OCI-LY7 (cell line): ENCODE measurements around the gene PARD6G.

Experiments
- CTCF ChIP-seq: fragments of 200-600 bp; sonication (generic); conservative IDR thresholded peaks from 2 replicates; pipeline ENCODE4 v1.5.1; 2014; ENCODE audit warnings: mild to moderate bottlenecking, antibody characterized with exemption, low read length, moderate library complexity, mixed read lengths
- EZH2phosphoT487 ChIP-seq: fragments of 200-600 bp; sonication (generic); IDR thresholded peaks from 2 replicates; pipeline ENCODE4 v1.6.1; 2018; ENCODE audit warnings: low read depth, borderline replicate concordance, mild to moderate bottlenecking, mixed run types, antibody characterized with exemption, low read length, moderate library complexity, mixed read lengths

GRCh38 chr18:80259610-80260009, 12.3 kb upstream of the PARD6G start:
- TF ChIP-seq CTCF (no peak), EZH2phosphoT487 (no peak)
